ENCODE data around the gene PCNA. TPM values are rescaled to one million over a fixed set of nuclear protein-coding genes. Genes with fewer than 3 reads are reported as not detected.
"Not testable (repeated sequence)": the region's sequence is repeated elsewhere in the genome, so short reads cannot be mapped to it uniquely, and the experiment has no call there.

PCNA gene
- total RNA-seq, 2 donors from 2014 or later: 37.0 to 75.4 TPM

- TF ChIP-seq, protein P1, sequence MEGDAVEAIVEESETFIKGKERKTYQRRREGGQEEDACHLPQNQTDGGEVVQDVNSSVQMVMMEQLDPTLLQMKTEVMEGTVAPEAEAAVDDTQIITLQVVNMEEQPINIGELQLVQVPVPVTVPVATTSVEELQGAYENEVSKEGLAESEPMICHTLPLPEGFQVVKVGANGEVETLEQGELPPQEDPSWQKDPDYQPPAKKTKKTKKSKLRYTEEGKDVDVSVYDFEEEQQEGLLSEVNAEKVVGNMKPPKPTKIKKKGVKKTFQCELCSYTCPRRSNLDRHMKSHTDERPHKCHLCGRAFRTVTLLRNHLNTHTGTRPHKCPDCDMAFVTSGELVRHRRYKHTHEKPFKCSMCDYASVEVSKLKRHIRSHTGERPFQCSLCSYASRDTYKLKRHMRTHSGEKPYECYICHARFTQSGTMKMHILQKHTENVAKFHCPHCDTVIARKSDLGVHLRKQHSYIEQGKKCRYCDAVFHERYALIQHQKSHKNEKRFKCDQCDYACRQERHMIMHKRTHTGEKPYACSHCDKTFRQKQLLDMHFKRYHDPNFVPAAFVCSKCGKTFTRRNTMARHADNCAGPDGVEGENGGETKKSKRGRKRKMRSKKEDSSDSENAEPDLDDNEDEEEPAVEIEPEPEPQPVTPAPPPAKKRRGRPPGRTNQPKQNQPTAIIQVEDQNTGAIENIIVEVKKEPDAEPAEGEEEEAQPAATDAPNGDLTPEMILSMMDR (IDR thresholded peaks at IDR 0.05): no peak
- Histone ChIP-seq H3K27ac (no peak overlapping the region), H3K9me3 (no peaks in the 10 kb centered on the region), H3K4me1 (replicated peaks) (no peaks in the 10 kb centered on the region), H3K4me3 (no peak overlapping the region), H3K27me3 (replicated peaks; ENCODE audit: insufficient read depth) (no peaks in the 10 kb centered on the region), H3K36me3 (no peaks in the 10 kb centered on the region)
- intact Hi-C loops (cut with DNase I): no loop called here
- WGBS: 67% methylated on average over 3 of the region's 3 CpGs
- no peak for DNase-seq (ENCODE audit: low spot score)
Observed at GRCh38 chr20:5074232-5074674, 45.5 kb downstream of the PCNA start.

GRCh38 chr20:5073660-5074231, 46.0 kb downstream of the PCNA start:
- 62% methylated on average over 4 of the region's 4 CpGs for WGBS
- Histone ChIP-seq H3K4me1 (replicated peaks) (no peaks in the 10 kb centered on the region), H3K36me3 (no peaks in the 10 kb centered on the region), H3K27ac (peak overlapping the region; percentile 28 to 43), H3K9me3 (no peaks in the 10 kb centered on the region), H3K27me3 (replicated peaks; ENCODE audit: insufficient read depth) (no peaks in the 10 kb centered on the region), H3K4me3 (no peak overlapping the region)
- TF ChIP-seq POLR2AphosphoS5 (IDR thresholded peaks at IDR 0.05) (no peak), POLR2A (IDR thresholded peaks at IDR 0.05) (no peak)
- TF ChIP-seq, protein P1 (IDR thresholded peaks at IDR 0.05): no peak
- DNase-seq (ENCODE audit: low spot score): no peak
- intact Hi-C loops (cut with DNase I): no loop called here

DNA sequence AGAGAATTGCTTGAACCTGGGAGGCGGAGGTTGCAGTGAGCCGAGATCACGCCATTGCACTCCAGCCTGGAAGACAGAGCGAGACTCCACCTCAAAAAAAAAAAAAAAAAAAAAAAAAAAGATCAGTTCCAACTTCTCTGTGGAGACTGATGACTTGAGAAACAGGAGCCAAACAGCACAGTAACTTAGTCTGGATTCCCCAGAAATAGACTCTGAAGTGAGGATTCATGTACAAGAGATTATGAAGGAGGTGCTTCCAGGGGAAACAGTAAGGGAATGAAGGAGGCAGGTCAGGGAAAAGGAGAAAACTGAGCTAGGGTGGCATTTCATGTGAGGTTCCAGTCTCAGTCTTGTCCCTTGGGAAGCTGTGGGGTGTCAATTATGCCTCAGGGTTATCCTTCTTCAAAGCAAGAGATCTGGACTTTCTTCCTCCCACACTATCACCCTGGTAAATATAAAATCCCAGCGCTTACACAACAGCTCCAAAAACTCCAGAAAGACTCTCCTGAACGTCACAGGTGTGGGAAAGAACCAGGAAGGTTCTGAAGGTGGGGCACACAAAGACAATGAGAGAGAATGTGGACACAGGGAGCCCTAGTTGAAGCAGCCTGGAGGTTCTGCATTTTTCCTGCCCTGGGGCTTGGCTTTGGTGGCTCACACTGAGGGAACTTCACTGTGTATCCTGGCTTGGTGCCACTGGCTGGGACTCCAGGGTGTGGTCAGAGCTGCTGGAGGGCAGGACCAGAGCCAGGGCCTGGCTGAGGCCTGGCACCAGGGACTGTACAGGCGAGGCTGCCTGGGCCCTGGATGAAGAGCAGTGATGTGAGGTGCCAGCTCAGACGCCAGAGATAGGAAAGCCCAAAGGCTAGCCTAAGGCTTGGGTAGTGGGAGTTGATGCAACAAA, 46.8 kb downstream of the PCNA start:
- H3K4me3 ChIP-seq: no peak overlapping the region
- peak; percentile 96 for DNase-seq (ENCODE audit: low spot score)
- H3K36me3 ChIP-seq: no peaks in the 10 kb centered on the region
- TF ChIP-seq POLR2AphosphoS5 (IDR thresholded peaks at IDR 0.05): peak; percentile 74
- TF ChIP-seq, protein P1 (IDR thresholded peaks at IDR 0.05): no peak
- WGBS: 58% methylated on average over 8 of the region's 8 CpGs
- no peaks in the 10 kb centered on the region for H3K4me1 ChIP-seq (replicated peaks)
- no peaks in the 10 kb centered on the region for H3K27me3 ChIP-seq (replicated peaks; ENCODE audit: insufficient read depth)
- no peaks in the 10 kb centered on the region for H3K9me3 ChIP-seq
- intact Hi-C loops (cut with DNase I): no loop called here
- H3K27ac ChIP-seq: peak overlapping the region; percentile 28 to 43

DNA sequence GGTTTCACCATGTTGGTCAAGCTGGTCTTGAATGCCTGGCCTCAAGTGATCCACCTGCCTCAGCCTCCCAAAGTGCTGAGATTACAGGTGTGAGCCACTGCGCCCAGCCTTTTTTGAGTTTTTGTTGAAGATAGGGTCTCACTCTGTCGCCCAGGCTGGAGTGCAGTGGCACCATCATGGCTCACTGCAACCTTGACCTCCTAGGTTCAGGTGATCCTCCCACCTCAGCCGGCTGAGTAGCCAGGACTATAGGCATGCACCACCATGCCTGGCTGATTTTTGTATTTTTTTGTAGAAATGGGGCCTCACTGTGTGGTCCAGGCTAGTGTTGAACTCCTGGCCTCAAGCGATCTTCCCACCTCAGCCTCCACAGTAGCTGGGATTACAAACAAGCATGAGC, 47.8 kb downstream of the PCNA start:
- 95% methylated on average over 4 of the region's 4 CpGs for WGBS
- H3K9me3 ChIP-seq; H3K4me3 ChIP-seq; H3K27ac ChIP-seq; H3K4me1 ChIP-seq (replicated peaks); DNase-seq (ENCODE audit: low spot score); H3K27me3 ChIP-seq (replicated peaks; ENCODE audit: insufficient read depth); intact Hi-C loops (cut with DNase I); H3K36me3 ChIP-seq: not testable (repeated sequence)

GRCh38 chr20:5070570-5070969, 49.2 kb downstream of the PCNA start:
- 84% methylated on average over 4 of the region's 4 CpGs for WGBS

More at GRCh38 chr20:5070570-5070969, 49.2 kb downstream of the PCNA start:
- Histone ChIP-seq H3K9me3 (no peaks in the 10 kb centered on the region), H3K27me3 (replicated peaks; ENCODE audit: insufficient read depth) (no peaks in the 10 kb centered on the region), H3K4me1 (replicated peaks) (no peaks in the 10 kb centered on the region), H3K27ac (no peak overlapping the region), H3K36me3 (no peaks in the 10 kb centered on the region), H3K4me3 (no peak overlapping the region)
- no peak for DNase-seq (ENCODE audit: low spot score)
- TF ChIP-seq, protein P1 (IDR thresholded peaks at IDR 0.05): no peak
- TF ChIP-seq POLR2A (IDR thresholded peaks at IDR 0.05): no peak
- TF ChIP-seq POLR2AphosphoS5 (IDR thresholded peaks at IDR 0.05): no peak
- intact Hi-C loops (cut with DNase I): no loop called here

All from prostate gland (tissue), 2 donors.